Right atrium auricular region (tissue), 2 donors: ENCODE measurements around the gene SCT. TPM values are rescaled to one million over a fixed set of nuclear protein-coding genes. Genes with fewer than 3 reads are reported as not detected.

Experiments used
- DNase-seq: peaks from one replicate; pipeline ENCODE4 v3.0.0-alpha.2; 2019; ENCODE audit warnings: low spot score
- H3K27ac ChIP-seq, 2 donors: fragments of 200-600 bp; sonication (generic); 1 replicate in 1 of 2; 2 replicates in 1 of 2; pipeline ENCODE4 v1.5.1; 2016 to 2019
- H3K27me3 ChIP-seq, 2 donors: fragments of 200-600 bp; sonication (generic); one replicate each; pipeline versions ENCODE4 v1.5.1 to v1.6.0; 2017 to 2019
- H3K36me3 ChIP-seq: fragments of 200-600 bp; sonication (generic); one replicate; pipeline ENCODE4 v1.5.1; 2016
- H3K4me1 ChIP-seq, 2 donors: fragments of 200-600 bp; sonication (generic); one replicate each; pipeline versions ENCODE4 v1.5.1 to v1.6.0; 2017 to 2019
- H3K4me3 ChIP-seq, 2 donors: fragments of 200-600 bp; sonication (generic); 1 replicate in 1 of 2; 2 replicates in 1 of 2; pipeline ENCODE4 v1.5.1; 2017 to 2019; ENCODE audit warnings: mild to moderate bottlenecking in 1 of 2, moderate library complexity in 1 of 2
- H3K9me3 ChIP-seq, 2 donors: fragments of 200-600 bp; sonication (generic); one replicate each; pipeline ENCODE4 v1.5.1; 2019
- total RNA-seq, 2 donors: library from RNA; depleted of rRNA; stranded (reverse); fragments of >200 nt; gene quantifications; one replicate each; pipeline ENCODE4 v1.1.0, GENCODE V29; 2016
- TF ChIP-seq, protein P1 (sequence below), 2 donors: fragments of 200-600 bp; sonication (generic); IDR thresholded peaks; one replicate each; pipeline ENCODE4 v1.5.1; 2019; ENCODE audit warnings: antibody characterized with exemption in 2 of 2

SCT gene
- total RNA-seq, 2 donors from 2014 or later, result not detected

DNA sequence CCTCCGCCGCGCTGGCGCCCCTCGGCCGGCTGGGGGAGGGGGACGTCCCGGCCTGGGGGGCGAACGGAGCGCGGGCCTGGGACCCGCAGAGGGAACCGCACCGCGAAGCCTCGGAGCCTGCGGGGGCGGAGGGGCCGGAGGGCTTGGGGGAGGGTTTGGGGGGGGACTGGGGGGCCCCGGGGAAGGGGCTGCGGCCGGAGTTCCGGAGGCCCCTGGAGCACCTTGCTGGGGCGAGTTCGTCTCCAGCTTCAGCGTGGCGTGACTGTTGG lies 261 bp upstream of the SCT start:
- TF ChIP-seq, protein P1, sequence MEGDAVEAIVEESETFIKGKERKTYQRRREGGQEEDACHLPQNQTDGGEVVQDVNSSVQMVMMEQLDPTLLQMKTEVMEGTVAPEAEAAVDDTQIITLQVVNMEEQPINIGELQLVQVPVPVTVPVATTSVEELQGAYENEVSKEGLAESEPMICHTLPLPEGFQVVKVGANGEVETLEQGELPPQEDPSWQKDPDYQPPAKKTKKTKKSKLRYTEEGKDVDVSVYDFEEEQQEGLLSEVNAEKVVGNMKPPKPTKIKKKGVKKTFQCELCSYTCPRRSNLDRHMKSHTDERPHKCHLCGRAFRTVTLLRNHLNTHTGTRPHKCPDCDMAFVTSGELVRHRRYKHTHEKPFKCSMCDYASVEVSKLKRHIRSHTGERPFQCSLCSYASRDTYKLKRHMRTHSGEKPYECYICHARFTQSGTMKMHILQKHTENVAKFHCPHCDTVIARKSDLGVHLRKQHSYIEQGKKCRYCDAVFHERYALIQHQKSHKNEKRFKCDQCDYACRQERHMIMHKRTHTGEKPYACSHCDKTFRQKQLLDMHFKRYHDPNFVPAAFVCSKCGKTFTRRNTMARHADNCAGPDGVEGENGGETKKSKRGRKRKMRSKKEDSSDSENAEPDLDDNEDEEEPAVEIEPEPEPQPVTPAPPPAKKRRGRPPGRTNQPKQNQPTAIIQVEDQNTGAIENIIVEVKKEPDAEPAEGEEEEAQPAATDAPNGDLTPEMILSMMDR (IDR thresholded peaks at IDR 0.05), result no peak
- no peak overlapping the region for H3K4me3 ChIP-seq
- H3K27ac ChIP-seq, result no peak overlapping the region
- no peak for DNase-seq
- no peaks in the 10 kb centered on the region for H3K36me3 ChIP-seq
- no peaks in the 10 kb centered on the region for H3K9me3 ChIP-seq
- H3K4me1 ChIP-seq, result peaks cover 0 to 5% of the 10 kb centered on the region in 2 donors
- H3K27me3 ChIP-seq, result peaks cover 0 to 3% of the 10 kb centered on the region in 2 donors

DNA sequence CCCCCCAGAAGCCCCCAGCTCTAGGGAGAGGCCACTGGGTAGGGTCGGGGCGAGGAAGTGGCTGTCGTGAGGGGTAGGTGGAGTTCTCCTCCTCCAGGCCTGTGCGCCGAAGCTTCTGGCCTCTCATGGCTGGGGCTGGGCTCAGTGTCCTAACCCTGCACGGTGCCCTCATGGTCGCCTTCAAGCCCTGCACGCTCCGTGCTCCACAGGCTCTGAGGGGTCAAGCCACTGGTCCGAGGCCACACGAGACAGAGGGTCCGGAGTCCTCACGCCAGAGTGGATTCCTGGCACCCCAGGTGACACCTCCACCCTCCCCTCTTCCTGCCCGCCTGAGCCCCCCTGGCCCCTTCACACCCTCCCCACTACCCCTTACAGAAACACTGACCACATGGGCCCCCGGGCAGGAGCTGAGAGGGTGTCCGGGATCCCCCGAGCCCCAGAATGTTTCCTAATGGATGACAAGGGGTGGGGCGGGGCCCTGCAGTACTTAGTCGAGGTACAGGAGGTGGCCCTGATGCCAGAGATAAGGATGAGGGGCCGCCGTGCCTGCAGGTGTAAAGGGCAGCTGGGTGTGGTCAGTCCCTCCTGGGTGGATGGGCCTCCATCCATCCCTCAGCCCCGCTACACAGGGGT lies 1.2 kb downstream of the SCT start:
- Histone ChIP-seq H3K4me1 (peaks cover 0 to 5% of the 10 kb centered on the region in 2 donors), H3K4me3 (no peak overlapping the region), H3K27me3 (peaks cover 0 to 3% of the 10 kb centered on the region in 2 donors), H3K36me3 (no peaks in the 10 kb centered on the region), H3K9me3 (no peaks in the 10 kb centered on the region), H3K27ac (no peak overlapping the region)
- TF ChIP-seq, protein P1 (IDR thresholded peaks at IDR 0.05), result no peak
- DNase-seq, result no peak

DNA sequence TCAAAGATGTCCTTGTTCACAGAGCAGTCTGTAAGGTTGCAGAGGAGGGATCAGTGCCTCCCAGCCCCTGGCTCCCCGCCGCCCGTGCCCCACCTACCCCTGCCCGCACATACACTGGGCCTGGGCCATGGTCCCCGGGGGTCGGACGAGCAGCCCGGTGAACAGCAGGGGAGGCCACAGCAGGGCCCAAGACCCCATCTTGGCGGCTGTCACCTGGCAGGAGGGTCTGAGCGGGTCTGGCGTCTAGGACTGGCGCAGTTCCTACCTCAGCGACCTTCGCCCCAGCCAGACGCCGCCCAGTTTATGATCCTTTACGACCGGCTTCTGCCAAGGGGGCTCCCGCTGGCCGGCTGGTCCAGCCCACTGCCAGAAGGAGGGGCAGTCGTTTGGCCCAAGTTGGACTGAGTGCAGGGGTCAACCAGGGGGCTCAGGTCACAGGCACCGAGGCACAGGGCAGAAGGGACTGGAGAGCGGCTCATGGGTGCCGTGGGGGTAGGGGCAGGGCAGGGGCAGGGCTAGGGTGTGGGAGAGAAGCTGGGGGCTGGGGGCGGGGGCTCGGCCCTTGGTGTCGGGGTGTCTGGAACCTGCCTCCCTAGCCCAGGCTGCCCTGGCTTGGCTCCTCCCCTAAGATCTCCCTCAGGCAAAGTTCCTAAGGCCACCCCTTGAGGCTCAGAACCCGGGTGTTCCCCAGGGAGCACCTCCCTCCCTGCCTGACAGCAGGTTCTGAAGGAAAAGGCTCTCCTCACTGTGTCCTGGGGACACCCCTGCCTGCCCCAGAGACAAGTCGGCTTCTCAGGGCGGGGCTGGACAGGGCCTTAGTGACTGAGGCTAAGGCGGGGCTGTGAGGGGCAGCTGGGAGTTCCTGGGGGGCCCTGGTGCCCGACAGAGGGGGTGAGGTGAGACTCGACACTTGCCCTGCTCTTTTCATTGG lies 2.0 kb downstream of the SCT start, which contains the start of gene CDHR5:
Gene CDHR5 (minus strand): TSS at position 251 of the 931 bp plus-strand sequence. CDS start 53 bp downstream, at position 198.
- TF ChIP-seq, protein P1 (IDR thresholded peaks at IDR 0.05), result no peak
- Histone ChIP-seq H3K36me3 (no peaks in the 10 kb centered on the region), H3K9me3 (no peaks in the 10 kb centered on the region), H3K27me3 (peaks cover 0 to 3% of the 10 kb centered on the region in 2 donors), H3K4me1 (peaks cover 0 to 5% of the 10 kb centered on the region in 2 donors), H3K27ac (no peak within 1 kb of the TSS), H3K4me3 (no peak within 1 kb of the TSS)
- no peak for DNase-seq

DNA sequence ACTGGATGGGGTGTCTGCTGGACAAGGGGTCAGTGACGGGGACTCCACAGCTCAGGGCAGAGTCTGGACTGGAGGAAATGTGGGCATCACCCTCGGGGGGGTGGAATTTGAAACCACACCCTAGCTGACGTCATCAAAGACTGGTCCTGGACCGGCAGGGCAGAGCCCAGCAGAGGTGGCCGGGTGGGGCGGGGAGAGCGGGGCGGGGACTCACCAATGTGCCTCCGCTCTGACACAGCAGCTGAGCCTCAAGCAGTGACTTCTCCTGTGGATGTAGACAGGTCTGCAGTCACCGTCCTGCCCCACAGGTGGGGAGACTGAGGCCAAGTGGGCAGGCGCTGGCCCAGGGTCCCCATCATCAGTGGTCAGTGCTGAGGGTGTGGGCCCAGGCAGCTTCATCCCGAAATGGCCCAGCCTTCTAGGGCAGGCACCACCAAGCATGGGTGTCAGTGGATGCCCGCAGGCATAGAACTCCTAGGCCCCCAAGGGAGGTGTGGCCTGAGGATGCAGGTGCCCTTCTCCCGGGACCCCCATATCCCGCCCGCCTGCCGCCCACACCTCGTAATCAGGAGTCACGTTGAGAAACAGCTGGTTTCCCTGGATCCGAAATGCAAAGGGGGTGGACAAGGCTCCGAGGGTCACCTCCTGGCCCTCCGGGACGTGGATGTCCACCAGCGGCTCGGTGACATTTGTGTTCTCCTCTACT lies 2.8 kb downstream of the SCT start:
- Histone ChIP-seq H3K4me3 (no peak overlapping the region), H3K27me3 (peaks cover 0 to 3% of the 10 kb centered on the region in 2 donors), H3K4me1 (peaks cover 0 to 5% of the 10 kb centered on the region in 2 donors), H3K36me3 (no peaks in the 10 kb centered on the region), H3K27ac (no peak overlapping the region), H3K9me3 (no peaks in the 10 kb centered on the region)
- no peak for DNase-seq
- TF ChIP-seq, protein P1 (IDR thresholded peaks at IDR 0.05), result no peak

DNA sequence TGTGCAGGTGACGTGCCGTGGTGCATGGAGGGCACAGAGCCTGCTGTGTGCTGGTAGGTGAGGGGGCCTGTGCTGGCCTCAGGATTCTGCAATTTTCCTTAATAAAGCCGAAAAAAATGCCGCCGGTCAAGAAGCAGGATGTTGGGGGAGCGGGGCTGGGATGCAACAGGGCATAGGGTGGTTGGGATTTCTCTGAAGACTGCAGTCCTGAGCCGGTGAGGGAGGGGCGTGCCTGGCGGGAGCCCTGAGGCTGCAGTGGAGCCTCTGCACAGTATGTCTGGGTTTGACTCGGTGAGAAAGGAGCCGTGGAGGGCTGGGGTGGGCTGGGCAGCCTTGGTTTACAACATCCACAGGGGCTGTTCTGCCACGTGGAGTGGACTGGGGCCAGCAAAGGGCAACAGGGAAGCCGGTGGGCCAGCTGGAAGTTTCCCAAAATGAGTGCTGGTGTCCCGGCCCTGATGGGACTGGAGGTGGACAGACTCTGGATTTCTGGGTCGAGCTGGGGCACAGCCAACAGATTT lies 3.6 kb downstream of the SCT start:
- no peak overlapping the region for H3K27ac ChIP-seq
- TF ChIP-seq, protein P1 (IDR thresholded peaks at IDR 0.05), result no peak
- H3K4me1 ChIP-seq, result peaks cover 0 to 5% of the 10 kb centered on the region in 2 donors
- DNase-seq, result no peak
- no peaks in the 10 kb centered on the region for H3K9me3 ChIP-seq
- H3K36me3 ChIP-seq, result no peaks in the 10 kb centered on the region
- peaks cover 0 to 3% of the 10 kb centered on the region in 2 donors for H3K27me3 ChIP-seq
- no peak overlapping the region for H3K4me3 ChIP-seq
